Measurements from ENCODE around the gene TRIM7. TPM values are rescaled to one million over a fixed set of nuclear protein-coding genes. Genes with fewer than 3 reads are reported as not detected.

Gene TRIM7
- total RNA-seq, 2 experiments from 2014 or later: 1.9 to 2.0 TPM

- Mint-ChIP-seq H3K36me3 (ENCODE audit: low read depth) (peaks cover 52% of the 10 kb centered on the region), H3K27me3 (no peaks in the 10 kb centered on the region), H3K4me1 (peaks cover 29% of the 10 kb centered on the region), H3K4me3 (no peak overlapping the region), H3K27ac (no peak overlapping the region), H3K9me3 (no peaks in the 10 kb centered on the region)
- ChIA-PET CTCF (no interaction called here), POLR2A (interaction anchor here (1.0 to 31.8 kb wide), 3 partner anchors 19 to 41 kb away, joined by 5 to 1091 read pairs (median 5); partner anchors contain the start of genes RACK1 and TRIM52)
- no peak for DNase-seq
These were observed 25.0 kb upstream of the TRIM7 start for GRCh38 chr5:181229996-181230395.

GRCh38 chr5:181224390-181225229 is 19.6 kb upstream of the TRIM7 start:
- H3K36me3 Mint-ChIP-seq (ENCODE audit: low read depth): peaks cover 26% of the 10 kb centered on the region
- peak overlapping the region; percentile 100 for H3K27ac Mint-ChIP-seq
- H3K4me1 Mint-ChIP-seq: peaks cover 67% of the 10 kb centered on the region
- peaks cover 4% of the 10 kb centered on the region for H3K27me3 Mint-ChIP-seq
- H3K4me3 Mint-ChIP-seq: peak overlapping the region; percentile 99
- DNase-seq: peak; percentile 57
- H3K9me3 Mint-ChIP-seq: no peaks in the 10 kb centered on the region
- ChIA-PET POLR2A (interaction anchor here (0.9 to 31.8 kb wide), 4 partner anchors 8 to 34 kb away, joined by 3 to 1091 read pairs (median 72); partner anchors contain the start of genes RACK1, TRIM52 and TRIM7), CTCF (interaction anchor here (1.6 to 2.8 kb wide), 2 partner anchors 20 to 36 kb away, joined by 4 to 11 read pairs; partner anchors contain the start of gene RACK1)

- Mint-ChIP-seq H3K9me3 (no peaks in the 10 kb centered on the region), H3K27ac (peak overlapping the region; percentile 100), H3K4me3 (peak overlapping the region; percentile 99), H3K4me1 (peaks cover 64% of the 10 kb centered on the region), H3K36me3 (ENCODE audit: low read depth) (peaks cover 19% of the 10 kb centered on the region), H3K27me3 (peaks cover 4% of the 10 kb centered on the region)
- no peak for DNase-seq
- ChIA-PET CTCF (interaction anchor here (1.4 to 2.8 kb wide), 3 partner anchors 19 to 35 kb away, joined by 3 to 11 read pairs (median 4); partner anchors contain the start of genes RACK1 and TRIM7), POLR2A (interaction anchor here (0.9 to 31.8 kb wide), 7 partner anchors 9 to 931 kb away, joined by 3 to 1091 read pairs (median 11); partner anchors contain the start of genes RACK1, TRIM52 and TRIM7)
These were observed 18.9 kb upstream of the TRIM7 start for GRCh38 chr5:181223729-181224389.

GRCh38 chr5:181223058-181223728 is 18.2 kb upstream of the TRIM7 start, which contains the start of gene TRIM41:
Gene TRIM41, plus strand, starts transcription at chr5:181223281. Its CDS starts 719 bp downstream, at chr5:181224000.
- peaks cover 69% of the 10 kb centered on the region for H3K4me1 Mint-ChIP-seq
- H3K9me3 Mint-ChIP-seq: no peaks in the 10 kb centered on the region
- peaks cover 4% of the 10 kb centered on the region for H3K27me3 Mint-ChIP-seq
- H3K4me3 Mint-ChIP-seq: peak within 1 kb of the TSS; percentile 99
- POLR2A ChIA-PET: interaction anchor here (0.7 to 31.8 kb wide), 14 partner anchors 8 to 931 kb away, joined by 3 to 1091 read pairs (median 4); partner anchors contain the start of genes RACK1, TRIM52 and TRIM7
- CTCF ChIA-PET: interaction anchor here (1.0 to 2.8 kb wide), 8 partner anchors 16 to 50 kb away, joined by 3 to 11 read pairs (median 4); partner anchors contain the start of genes RACK1 and TRIM7
- H3K27ac Mint-ChIP-seq: peak within 1 kb of the TSS; percentile 100
- peak; percentile 98 for DNase-seq
- peaks cover 20% of the 10 kb centered on the region for H3K36me3 Mint-ChIP-seq (ENCODE audit: low read depth)

- H3K9me3 Mint-ChIP-seq: no peaks in the 10 kb centered on the region
- ChIA-PET CTCF (interaction anchor here (1.0 to 2.8 kb wide), 9 partner anchors 16 to 54 kb away, joined by 3 to 11 read pairs (median 4); partner anchors contain the start of genes RACK1 and TRIM7), POLR2A (interaction anchor here (0.7 to 31.8 kb wide), 13 partner anchors 8 to 420 kb away, joined by 3 to 1091 read pairs (median 4); partner anchors contain the start of genes RACK1, TRIM52 and TRIM7)
- peaks cover 4% of the 10 kb centered on the region for H3K27me3 Mint-ChIP-seq
- H3K4me3 Mint-ChIP-seq: peak overlapping the region; percentile 99
- DNase-seq: no peak
- H3K4me1 Mint-ChIP-seq: peaks cover 74% of the 10 kb centered on the region
- H3K27ac Mint-ChIP-seq: peak overlapping the region; percentile 100
- peaks cover 23% of the 10 kb centered on the region for H3K36me3 Mint-ChIP-seq (ENCODE audit: low read depth)
These were observed 17.6 kb upstream of the TRIM7 start for GRCh38 chr5:181222630-181223057.

GRCh38 chr5:181221792-181222629 is 17.0 kb upstream of the TRIM7 start:
- CTCF ChIA-PET: interaction anchor here (1.0 to 2.8 kb wide), 8 partner anchors 15 to 54 kb away, joined by 3 to 11 read pairs (median 4); partner anchors contain the start of gene RACK1

GRCh38 chr5:181221105-181221791 is 16.3 kb upstream of the TRIM7 start:
- POLR2A ChIA-PET: interaction anchor here (0.6 to 31.8 kb wide), 8 partner anchors 15 to 390 kb away, joined by 3 to 1091 read pairs (median 8); partner anchors contain the start of genes RACK1, TRIM52 and TRIM7
- peak; percentile 72 for DNase-seq
- CTCF ChIA-PET: interaction anchor here (2.8 kb wide), 1 partner anchor 32 kb away, joined by 11 read pairs; no protein-coding TSS in a partner anchor
- Mint-ChIP-seq H3K27me3 (peaks cover 4% of the 10 kb centered on the region), H3K4me1 (peaks cover 83% of the 10 kb centered on the region), H3K27ac (peak overlapping the region; percentile 100), H3K36me3 (ENCODE audit: low read depth) (peaks cover 19% of the 10 kb centered on the region), H3K4me3 (peak overlapping the region; percentile 99), H3K9me3 (no peaks in the 10 kb centered on the region)

More at GRCh38 chr5:181221792-181222629, 17.0 kb upstream of the TRIM7 start:
- H3K36me3 Mint-ChIP-seq (ENCODE audit: low read depth): peaks cover 23% of the 10 kb centered on the region
- H3K4me1 Mint-ChIP-seq: peaks cover 81% of the 10 kb centered on the region
- H3K27me3 Mint-ChIP-seq: peaks cover 4% of the 10 kb centered on the region
- DNase-seq: peak; percentile 94
- H3K27ac Mint-ChIP-seq: peak overlapping the region; percentile 100
- H3K9me3 Mint-ChIP-seq: no peaks in the 10 kb centered on the region
- peak overlapping the region; percentile 99 for H3K4me3 Mint-ChIP-seq
- POLR2A ChIA-PET: interaction anchor here (0.6 to 31.8 kb wide), 14 partner anchors 9 to 419 kb away, joined by 3 to 1091 read pairs (median 4); partner anchors contain the start of genes RACK1, TRIM52 and TRIM7

GRCh38 chr5:181220178-181220515 is 15.2 kb upstream of the TRIM7 start:
- H3K27ac Mint-ChIP-seq: peak overlapping the region; percentile 100
- peaks cover 16% of the 10 kb centered on the region for H3K36me3 Mint-ChIP-seq (ENCODE audit: low read depth)
- H3K4me3 Mint-ChIP-seq: peak overlapping the region; percentile 21
- H3K4me1 Mint-ChIP-seq: peaks cover 74% of the 10 kb centered on the region
- H3K9me3 Mint-ChIP-seq: no peaks in the 10 kb centered on the region
- ChIA-PET POLR2A (interaction anchor here (1.0 to 1.6 kb wide), 3 partner anchors 13 to 47 kb away, joined by 3 to 6 read pairs (median 5); partner anchors contain the start of gene TRIM52), CTCF (no interaction called here)
- H3K27me3 Mint-ChIP-seq: peaks cover 4% of the 10 kb centered on the region
- DNase-seq: no peak

- Mint-ChIP-seq H3K4me3 (peak overlapping the region; percentile 21), H3K36me3 (ENCODE audit: low read depth) (peaks cover 12% of the 10 kb centered on the region), H3K27me3 (peaks cover 4% of the 10 kb centered on the region), H3K9me3 (no peaks in the 10 kb centered on the region), H3K4me1 (peaks cover 68% of the 10 kb centered on the region), H3K27ac (peak overlapping the region; percentile 51)
- DNase-seq: no peak
- CTCF ChIA-PET: no interaction called here
- POLR2A ChIA-PET: interaction anchor here (1.5 to 1.6 kb wide), 2 partner anchors 13 to 41 kb away, joined by 5 to 6 read pairs; partner anchors contain the start of gene TRIM52
These were observed 14.5 kb upstream of the TRIM7 start for GRCh38 chr5:181219262-181220177.

GRCh38 chr5:181218795-181219124 is 13.8 kb upstream of the TRIM7 start:
- H3K4me3 Mint-ChIP-seq: peak overlapping the region; percentile 87
- no peaks in the 10 kb centered on the region for H3K9me3 Mint-ChIP-seq
- peaks cover 64% of the 10 kb centered on the region for H3K4me1 Mint-ChIP-seq
- H3K27ac Mint-ChIP-seq: peak overlapping the region; percentile 89
- ChIA-PET POLR2A (no interaction called here), CTCF (no interaction called here)
- peaks cover 4% of the 10 kb centered on the region for H3K27me3 Mint-ChIP-seq
- peaks cover 9% of the 10 kb centered on the region for H3K36me3 Mint-ChIP-seq (ENCODE audit: low read depth)
- DNase-seq: no peak

Measured in activated CD4-positive, alpha-beta memory T cell treated with anti-CD3 and anti-CD28 coated beads, Interleukin-2, amount 10 ng/mL, durations not matched to agents 7 days and 5 days (primary cell).